Ishikawa (cell line): Measurements from ENCODE around the gene ZNF92.

ENCODE experiments used
- CREB1 ChIP-seq: IDR thresholded peaks from 2 replicates; pipeline ENCODE4 v1.6.1; 2012; ENCODE audit warnings: low read depth
- EP300 ChIP-seq: IDR thresholded peaks from 2 replicates; pipeline ENCODE4 v1.6.1; 2012; ENCODE audit warnings: borderline replicate concordance
- MAX ChIP-seq: IDR thresholded peaks from 2 replicates; pipeline ENCODE4 v1.6.1; 2012
- NFIC ChIP-seq: IDR thresholded peaks from 2 replicates; pipeline ENCODE4 v1.6.1; 2012
- RAD21 ChIP-seq: IDR thresholded peaks from 2 replicates; pipeline ENCODE4 v1.6.1; 2012; ENCODE audit warnings: low read depth
- REST ChIP-seq: IDR thresholded peaks from 2 replicates; pipeline ENCODE4 v1.6.1; 2012; ENCODE audit warnings: low read depth, mild to moderate bottlenecking
- TAF1 ChIP-seq: IDR thresholded peaks from 2 replicates; pipeline ENCODE4 v1.6.1; 2012; ENCODE audit warnings: low read depth, mild to moderate bottlenecking
- TCF12 ChIP-seq: IDR thresholded peaks from 2 replicates; pipeline ENCODE4 v1.6.1; 2012; ENCODE audit warnings: low read depth
- USF1 ChIP-seq: IDR thresholded peaks from 2 replicates; pipeline ENCODE4 v1.6.1; 2012
- YY1 ChIP-seq: IDR thresholded peaks from 2 replicates; pipeline ENCODE4 v1.6.1; 2012; ENCODE audit warnings: low read depth

GRCh38 chr7:65436163-65436562 lies 62.5 kb downstream of the ZNF92 start:
- TF ChIP-seq REST (no peak), CREB1 (no peak), TCF12 (no peak), MAX (no peak), EP300 (no peak), TAF1 (no peak), RAD21 (no peak), NFIC (no peak), USF1 (no peak), YY1 (no peak)
